HAP-1 (cell line): Measurements from ENCODE around the gene GRP.

ENCODE experiments used
- DNase-seq, 2 experiments: peaks; one replicate each; pipeline ENCODE4 v3.0.0-alpha.2; 2016 to 2020; ENCODE audit warnings: low spot score in 2 of 2
- H3K27me3 ChIP-seq: fragments of 250-450 bp; sonication (Bioruptor Pico); 2 replicates; pipeline ENCODE4 v1.5.1; 2020; ENCODE audit warnings: low read depth, mild to moderate bottlenecking, moderate library complexity
- H3K36me3 ChIP-seq: fragments of 250-450 bp; sonication (Bioruptor Pico); replicated peaks from 2 replicates; pipeline ENCODE4 v1.5.1; 2020; ENCODE audit warnings: mild to moderate bottlenecking
- H3K4me1 ChIP-seq: fragments of 250-450 bp; sonication (Bioruptor Pico); 2 replicates; pipeline ENCODE4 v1.5.1; 2020; ENCODE audit warnings: mild to moderate bottlenecking
- H3K4me3 ChIP-seq: fragments of 250-450 bp; sonication (Bioruptor Pico); 2 replicates; pipeline ENCODE4 v1.5.1; 2020; ENCODE audit warnings: mild to moderate bottlenecking, moderate library complexity
- H3K9me3 ChIP-seq: fragments of 250-450 bp; sonication (Bioruptor Pico); 2 replicates; pipeline ENCODE4 v1.5.1; 2020; ENCODE audit warnings: mild to moderate bottlenecking, moderate library complexity
- in situ Hi-C: fragments of 300-500 bp; cut with MboI; formaldehyde crosslinking; loops from 3 replicates; pipeline ENCODE4 v1.14.3; 2020; ENCODE audit warnings: low sequenced_read_pairs, inconsistent platforms, mixed read lengths

The GRP gene

DNA sequence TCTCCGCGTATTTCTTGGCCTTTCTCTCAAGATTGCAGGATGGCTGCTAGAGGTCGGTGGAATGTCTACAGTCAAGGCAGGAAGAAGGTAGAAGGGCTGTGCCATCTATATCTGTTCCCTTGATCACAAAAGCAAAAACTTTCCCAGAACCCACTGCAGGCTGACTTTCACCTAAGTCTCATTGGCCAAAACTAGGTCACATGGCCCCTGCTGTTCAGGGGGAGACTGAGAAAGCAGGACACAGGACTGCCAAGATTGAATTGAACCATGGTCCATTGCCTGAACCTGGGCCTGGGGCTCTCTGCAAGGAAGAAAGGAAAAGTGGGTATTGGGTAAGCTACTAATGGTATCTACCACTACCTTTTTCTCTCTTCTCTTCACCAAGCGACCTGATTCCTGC is 9.7 kb upstream of the GRP start:
- Histone ChIP-seq H3K27me3 (no peaks in the 10 kb centered on the region; the same call in 1 of the 2 replicates), H3K4me3 (no peak overlapping the region)
- in situ Hi-C loops, result no loop called here

DNA sequence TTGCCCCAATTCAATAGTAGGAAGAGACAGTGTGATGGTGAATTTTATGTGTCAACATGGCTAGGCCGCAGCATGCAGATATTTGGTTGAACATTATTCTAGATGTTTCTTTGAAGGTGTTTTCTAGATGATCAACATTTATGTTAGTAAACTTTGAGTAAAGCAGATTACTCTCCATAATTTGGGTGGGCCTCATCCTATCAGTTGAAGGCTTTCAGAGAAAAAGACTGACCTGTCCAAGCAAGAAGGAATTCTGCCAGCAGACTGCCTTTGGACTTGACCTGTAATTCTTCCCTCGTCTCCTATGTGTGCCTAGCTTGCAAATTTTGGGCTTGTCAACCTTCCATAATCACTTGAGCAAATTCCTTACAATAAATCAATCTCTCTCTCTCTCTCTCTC is 8.3 kb upstream of the GRP start:
- DNase-seq, result no peak
- in situ Hi-C loops, result no loop called here
- no peaks in the 10 kb centered on the region for H3K36me3 ChIP-seq
- H3K4me1 ChIP-seq, result no peaks in the 10 kb centered on the region
- no peaks in the 10 kb centered on the region; the same call in 1 of the 2 replicates for H3K27me3 ChIP-seq
- H3K9me3 ChIP-seq, result no peaks in the 10 kb centered on the region
- no peak overlapping the region for H3K4me3 ChIP-seq

More for the DNA sequence above, 9.7 kb upstream of the GRP start:
- no peak for DNase-seq
- Histone ChIP-seq H3K9me3 (no peaks in the 10 kb centered on the region), H3K4me1 (no peaks in the 10 kb centered on the region), H3K36me3 (no peaks in the 10 kb centered on the region)

DNA sequence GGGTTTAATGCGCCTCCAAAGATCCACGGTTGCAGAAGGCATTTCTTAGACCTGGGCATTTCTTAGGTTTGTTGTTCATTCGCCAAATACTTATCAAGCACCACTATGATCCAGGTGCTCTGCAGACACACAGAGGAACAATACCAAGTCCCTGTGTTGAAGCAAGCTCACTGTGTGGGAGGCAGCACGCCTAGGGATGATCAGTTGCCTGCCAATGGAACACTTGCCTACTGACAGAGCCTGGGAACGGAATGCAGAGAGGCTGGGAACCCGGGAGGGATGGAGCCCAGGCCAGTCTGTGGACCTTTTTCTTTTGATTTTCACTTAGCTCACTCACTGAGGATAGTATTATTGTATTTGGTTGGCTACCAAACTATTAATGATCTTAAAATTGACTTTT is 1.9 kb upstream of the GRP start:
- H3K4me3 ChIP-seq, result no peak overlapping the region
- H3K36me3 ChIP-seq, result no peaks in the 10 kb centered on the region
- in situ Hi-C loops, result no loop called here
- no peaks in the 10 kb centered on the region for H3K9me3 ChIP-seq
- H3K4me1 ChIP-seq, result no peaks in the 10 kb centered on the region
- DNase-seq, result no peak
- H3K27me3 ChIP-seq, result peaks cover 41% of the 10 kb centered on the region

DNA sequence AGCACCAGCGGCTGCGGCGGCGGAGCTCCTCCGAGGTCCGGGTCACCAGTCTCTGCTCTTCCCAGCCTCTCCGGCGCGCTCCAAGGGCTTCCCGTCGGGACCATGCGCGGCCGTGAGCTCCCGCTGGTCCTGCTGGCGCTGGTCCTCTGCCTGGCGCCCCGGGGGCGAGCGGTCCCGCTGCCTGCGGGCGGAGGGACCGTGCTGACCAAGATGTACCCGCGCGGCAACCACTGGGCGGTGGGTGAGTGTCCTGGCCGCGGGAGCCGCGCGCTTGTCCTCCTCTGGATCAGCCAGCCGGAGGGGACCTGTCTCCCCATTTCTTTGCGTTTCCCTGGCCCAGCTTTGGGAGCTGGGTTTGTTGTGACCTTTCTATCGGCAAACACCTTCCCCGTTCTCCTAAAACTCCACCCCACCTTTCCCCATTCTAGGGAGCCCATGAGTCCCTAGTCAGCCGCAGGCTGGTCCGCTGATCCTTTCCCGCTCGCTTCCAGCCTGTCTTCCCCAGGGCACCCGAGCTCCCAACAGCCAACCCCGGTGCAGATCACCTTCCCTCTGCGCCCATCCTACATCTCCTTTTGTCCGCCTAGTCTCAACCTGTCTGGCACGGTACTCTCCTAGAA is 316 bp downstream of the GRP start:
- in situ Hi-C loops, result no loop called here
- peaks cover 52% of the 10 kb centered on the region for H3K27me3 ChIP-seq
- no peak for DNase-seq
- H3K9me3 ChIP-seq, result no peaks in the 10 kb centered on the region
- no peaks in the 10 kb centered on the region for H3K4me1 ChIP-seq
- no peak overlapping the region for H3K4me3 ChIP-seq
- no peaks in the 10 kb centered on the region for H3K36me3 ChIP-seq

DNA sequence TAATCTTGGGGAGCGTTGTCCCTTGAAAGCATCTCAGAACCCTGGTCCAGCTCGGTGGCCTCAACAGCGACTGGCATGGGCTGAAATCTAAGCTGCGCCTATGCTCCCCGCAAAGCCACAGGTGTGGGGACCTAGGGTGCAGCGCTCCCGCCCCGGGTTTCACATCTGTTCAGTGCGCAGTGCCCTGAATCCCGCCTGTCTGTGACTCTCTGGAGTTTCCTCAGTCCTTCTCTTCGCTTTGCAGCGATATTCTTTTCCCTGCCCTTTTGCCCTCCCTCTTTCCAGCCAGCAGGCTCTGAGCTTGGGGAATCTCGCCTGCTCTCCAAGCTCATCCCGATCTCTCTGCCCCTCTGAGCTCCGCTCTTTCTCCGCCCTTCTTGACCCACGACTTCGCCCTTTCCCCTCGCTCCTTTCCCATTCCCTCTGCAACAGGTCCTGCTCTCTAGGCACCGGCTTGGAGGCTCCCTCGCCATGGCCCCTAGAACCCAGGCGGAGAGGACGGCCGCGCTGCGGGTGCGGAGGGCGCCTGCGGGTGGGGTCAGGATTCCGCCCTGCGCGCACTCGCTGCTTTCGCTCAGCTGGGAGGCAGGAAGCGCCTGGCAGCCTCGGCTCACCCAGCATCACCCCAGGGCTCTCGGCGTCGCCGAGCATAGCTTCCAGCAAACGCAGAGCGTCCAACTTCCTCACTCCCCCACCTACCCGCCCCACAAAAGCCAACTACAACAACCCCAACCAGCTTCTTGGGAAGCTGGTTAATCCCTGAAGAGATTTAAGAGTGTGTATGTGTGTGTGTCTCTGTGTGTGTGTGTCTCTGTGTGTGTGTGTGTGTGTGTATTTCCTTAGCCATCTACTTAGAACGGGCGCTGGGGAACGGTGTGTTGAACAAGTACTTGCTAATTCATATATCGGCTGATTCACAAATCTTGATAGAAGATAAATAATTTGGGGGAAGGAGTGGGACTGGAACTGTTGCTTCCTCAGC is 1.1 kb downstream of the GRP start:
- peaks cover 54% of the 10 kb centered on the region for H3K27me3 ChIP-seq
- H3K4me3 ChIP-seq, result no peak overlapping the region
- no peaks in the 10 kb centered on the region for H3K9me3 ChIP-seq
- H3K4me1 ChIP-seq, result no peaks in the 10 kb centered on the region
- in situ Hi-C loops, result no loop called here
- H3K36me3 ChIP-seq, result no peaks in the 10 kb centered on the region
- no peak for DNase-seq

DNA sequence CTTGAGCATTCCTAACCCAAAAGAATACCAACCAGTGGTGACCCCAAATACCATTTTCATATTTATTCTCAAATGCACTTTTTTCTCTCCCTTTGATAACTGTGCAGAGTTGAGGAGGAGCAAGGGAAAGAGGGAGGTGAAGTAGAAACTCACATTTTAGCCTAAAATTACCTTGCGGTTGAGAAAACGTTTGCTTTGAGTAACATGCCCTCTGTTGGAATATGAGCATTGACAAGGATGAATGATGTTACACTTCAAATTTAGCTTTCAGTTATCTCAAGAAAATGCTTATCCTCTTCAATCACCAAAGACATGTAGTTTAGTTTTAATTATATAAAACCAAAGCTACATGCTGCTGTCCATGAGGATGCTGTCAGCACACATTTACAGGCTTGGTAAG is 2.4 kb downstream of the GRP start:
- no peak overlapping the region for H3K4me3 ChIP-seq
- DNase-seq, result no peak
- in situ Hi-C loops, result no loop called here
- H3K27me3 ChIP-seq, result peaks cover 57% of the 10 kb centered on the region
- H3K9me3 ChIP-seq, result no peaks in the 10 kb centered on the region
- H3K4me1 ChIP-seq, result no peaks in the 10 kb centered on the region
- no peaks in the 10 kb centered on the region for H3K36me3 ChIP-seq

DNA sequence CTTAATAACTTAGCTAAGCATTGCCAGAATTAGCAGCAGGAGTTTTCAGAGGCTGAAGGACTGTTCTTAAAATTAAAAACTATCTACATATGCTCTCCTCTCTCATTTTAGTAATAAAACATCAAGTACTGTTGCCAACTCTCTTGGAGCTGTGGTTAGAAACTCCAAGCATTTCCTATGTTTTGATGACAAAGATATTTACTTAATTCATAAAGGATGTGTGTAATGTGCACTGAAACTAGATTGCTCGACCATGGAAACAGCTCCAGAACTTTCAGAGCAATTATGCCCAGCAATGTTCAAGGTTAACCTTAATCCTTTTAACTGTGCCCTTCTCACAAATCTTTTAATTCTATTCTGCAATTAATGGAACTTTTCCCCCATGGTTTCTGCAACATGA is 8.4 kb downstream of the GRP start:
- Histone ChIP-seq H3K4me1 (no peaks in the 10 kb centered on the region), H3K4me3 (no peak overlapping the region), H3K27me3 (peaks cover 17% of the 10 kb centered on the region), H3K36me3 (no peaks in the 10 kb centered on the region), H3K9me3 (no peaks in the 10 kb centered on the region)
- in situ Hi-C loops, result no loop called here
- no peak for DNase-seq

DNA sequence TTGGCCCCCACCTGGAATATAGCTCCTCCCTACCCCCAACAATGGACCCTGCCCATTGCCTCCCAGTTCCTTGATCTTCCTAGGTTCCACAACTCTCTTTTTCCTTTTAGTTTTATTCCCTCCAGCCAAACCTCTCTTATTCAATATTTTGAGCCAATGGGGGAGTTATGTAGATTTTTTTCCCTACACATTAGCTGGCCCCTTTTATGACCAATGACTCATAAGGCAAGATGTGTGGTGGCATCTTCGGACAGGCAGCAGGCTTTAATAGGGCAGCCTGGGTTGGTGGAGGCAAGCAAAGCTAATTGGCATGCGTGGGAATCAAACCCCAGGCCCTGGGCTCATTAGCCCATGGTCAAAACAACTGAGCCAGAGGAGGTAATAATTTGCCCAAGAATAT is 9.2 kb downstream of the GRP start:
- Histone ChIP-seq H3K27me3 (peaks cover 13% of the 10 kb centered on the region), H3K36me3 (no peaks in the 10 kb centered on the region), H3K9me3 (no peaks in the 10 kb centered on the region), H3K4me1 (no peaks in the 10 kb centered on the region), H3K4me3 (no peak overlapping the region)
- in situ Hi-C loops, result no loop called here
- DNase-seq, result no peak

DNA sequence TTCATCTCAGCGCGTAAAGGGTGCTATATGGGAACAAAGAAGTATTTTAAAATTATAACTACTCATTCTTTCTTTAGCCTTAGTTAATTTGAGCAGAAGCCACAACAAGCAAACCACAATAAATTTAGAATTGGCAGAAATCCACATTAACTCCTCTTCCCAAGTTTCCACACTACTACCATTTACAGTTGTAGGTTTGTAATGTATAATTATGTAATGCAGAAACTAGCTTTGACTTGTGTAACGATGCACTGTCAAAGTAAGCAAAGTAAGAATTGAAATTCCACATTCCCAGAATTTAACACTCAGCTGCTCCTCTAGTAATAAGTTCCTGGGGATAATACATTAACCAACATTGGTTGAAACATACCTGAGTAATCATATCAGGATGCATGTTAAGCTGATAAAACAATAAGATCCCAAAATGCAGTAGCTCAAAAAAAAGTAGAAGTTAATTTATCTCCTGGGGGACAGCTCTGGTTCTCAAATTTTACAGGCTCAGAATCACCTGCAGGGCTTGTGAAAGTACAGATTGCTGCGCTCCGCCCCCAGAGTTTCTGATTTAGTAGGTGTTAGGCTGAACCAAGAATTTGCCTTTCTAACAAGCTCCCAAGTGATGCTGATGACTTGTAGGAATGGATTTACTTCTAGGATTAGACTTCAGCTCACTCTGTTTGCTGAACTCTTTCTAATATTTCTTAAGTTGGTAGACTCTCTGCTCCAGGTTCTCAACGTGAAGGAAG is 9.9 kb downstream of the GRP start:
- Histone ChIP-seq H3K9me3 (no peaks in the 10 kb centered on the region), H3K27me3 (peaks cover 10% of the 10 kb centered on the region), H3K4me3 (no peak overlapping the region), H3K4me1 (no peaks in the 10 kb centered on the region), H3K36me3 (no peaks in the 10 kb centered on the region)
- DNase-seq, result no peak
- in situ Hi-C loops, result no loop called here

DNA sequence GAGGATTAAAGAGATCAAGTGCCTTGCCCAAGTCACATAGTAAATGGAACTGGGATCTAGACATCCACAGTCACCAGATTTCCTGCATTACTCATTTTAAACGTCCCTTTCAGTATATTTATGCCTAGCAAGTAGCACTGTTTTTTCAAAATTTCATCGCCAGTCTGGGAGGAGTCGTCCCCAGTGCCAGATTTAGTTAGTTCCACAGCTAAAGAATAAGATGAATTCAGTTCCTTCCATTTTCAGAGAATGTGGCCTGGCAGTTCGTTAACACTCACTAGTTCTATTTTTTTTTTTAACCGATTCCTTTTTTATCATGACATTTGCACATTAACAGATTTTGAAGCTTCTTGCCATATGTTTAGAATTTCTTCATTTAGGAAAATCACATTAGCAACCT is 11.2 kb downstream of the GRP start:
- H3K36me3 ChIP-seq, result no peaks in the 10 kb centered on the region
- H3K4me3 ChIP-seq, result no peak overlapping the region
- in situ Hi-C loops, result no loop called here
- H3K4me1 ChIP-seq, result no peaks in the 10 kb centered on the region
- no peaks in the 10 kb centered on the region for H3K9me3 ChIP-seq
- no peak for DNase-seq
- peaks cover 8% of the 10 kb centered on the region for H3K27me3 ChIP-seq

DNA sequence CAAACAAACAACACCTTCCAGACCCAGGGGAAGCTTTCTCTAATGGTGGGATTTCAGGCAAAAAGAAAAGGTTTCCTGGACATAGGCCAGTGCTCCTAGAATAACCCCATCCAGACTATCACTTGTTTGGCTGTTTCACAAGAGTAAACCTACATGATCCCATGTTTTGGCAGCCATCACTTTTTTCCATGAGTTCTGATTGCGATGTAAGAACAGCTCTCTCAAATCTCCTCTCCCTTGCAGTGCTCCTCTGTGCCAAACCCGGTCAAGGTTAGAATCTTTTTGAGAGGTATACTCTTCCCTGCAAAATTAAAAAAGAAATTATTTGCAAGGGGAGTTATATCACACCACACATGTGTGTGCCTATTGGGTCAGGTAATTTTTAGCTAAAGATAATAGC is 11.9 kb downstream of the GRP start:
- Histone ChIP-seq H3K36me3 (no peaks in the 10 kb centered on the region), H3K9me3 (no peaks in the 10 kb centered on the region), H3K4me3 (no peak overlapping the region), H3K27me3 (peaks cover 5% of the 10 kb centered on the region), H3K4me1 (no peaks in the 10 kb centered on the region)
- in situ Hi-C loops, result no loop called here
- DNase-seq, result no peak

DNA sequence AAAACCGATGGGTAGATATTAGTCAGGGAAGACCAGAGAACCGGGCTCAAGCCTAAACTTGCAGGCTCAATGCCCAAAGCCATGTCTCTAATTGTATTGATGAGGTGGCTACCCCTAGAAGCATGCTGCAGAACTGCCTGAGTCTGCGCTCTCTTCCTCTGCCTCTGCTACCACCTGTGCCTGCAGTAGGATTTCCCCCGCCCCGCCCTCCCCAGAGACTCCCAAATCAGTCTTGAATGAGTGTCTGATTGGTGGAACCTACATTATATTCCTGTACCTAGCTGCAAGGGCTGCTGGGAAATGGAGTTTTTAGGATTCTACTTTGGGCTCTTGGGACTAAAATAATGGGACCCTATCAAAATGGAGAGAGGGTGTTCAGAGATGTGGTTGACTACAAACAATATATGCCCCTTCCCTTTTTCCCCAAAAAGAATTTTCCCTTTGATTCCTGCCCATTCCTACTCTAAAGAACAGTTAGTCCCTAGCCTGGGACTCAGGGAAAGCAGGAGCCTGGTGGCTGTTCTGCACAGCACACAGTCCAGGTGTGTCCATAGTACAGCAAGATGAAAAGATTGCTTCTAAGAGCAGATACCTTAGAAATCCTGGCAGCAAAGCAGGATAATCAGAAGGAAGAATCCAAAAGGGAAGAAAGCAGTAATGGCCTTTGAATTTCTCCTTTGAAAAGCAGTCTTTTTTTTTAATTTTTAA is 12.5 kb downstream of the GRP start:
- H3K27me3 ChIP-seq, result peaks cover 5% of the 10 kb centered on the region
- no peak for DNase-seq
- in situ Hi-C loops, result no loop called here

DNA sequence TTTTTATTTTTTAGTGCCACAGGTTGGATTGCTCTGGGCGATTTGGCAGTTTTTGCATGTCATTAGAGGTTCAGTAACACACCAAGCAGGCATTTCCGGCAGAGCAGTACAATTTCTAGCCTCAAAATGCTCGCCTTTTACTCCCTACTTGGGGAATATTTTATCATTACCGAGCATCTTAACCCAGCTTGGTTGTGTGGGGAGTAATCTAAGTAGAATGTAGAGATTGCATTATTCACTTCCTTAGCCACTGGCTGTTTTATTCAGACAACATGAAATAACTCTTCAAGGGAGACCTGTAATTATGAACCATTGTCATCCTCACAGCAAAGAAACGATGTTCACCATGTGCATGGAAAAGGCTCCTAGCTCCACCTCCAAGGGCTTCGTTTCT is 13.1 kb downstream of the GRP start:
- H3K4me1 ChIP-seq, result no peaks in the 10 kb centered on the region
- no peaks in the 10 kb centered on the region for H3K36me3 ChIP-seq
- H3K9me3 ChIP-seq, result no peaks in the 10 kb centered on the region
- H3K27me3 ChIP-seq, result peaks cover 5% of the 10 kb centered on the region
- no peak for DNase-seq
- in situ Hi-C loops, result no loop called here
- H3K4me3 ChIP-seq, result no peak overlapping the region

More for the DNA sequence above, 12.5 kb downstream of the GRP start:
- Histone ChIP-seq H3K4me1 (no peaks in the 10 kb centered on the region), H3K4me3 (no peak overlapping the region), H3K36me3 (no peaks in the 10 kb centered on the region), H3K9me3 (no peaks in the 10 kb centered on the region)
